GM10266 (cell line): ENCODE measurements around the gene HS6ST3.

Source experiments
- DNase-seq: peaks from one replicate; pipeline ENCODE4 v3.0.0; 2012; ENCODE audit errors: extremely low spot score
- CTCF ChIP-seq: IDR thresholded peaks from 2 replicates; pipeline ENCODE4 v1.5.1; 2012; ENCODE audit warnings: mild to moderate bottlenecking, low read depth; ENCODE audit not compliant: control insufficient read depth, insufficient read depth; ENCODE audit errors: missing control alignments

HS6ST3 gene

GRCh38 chr13:96810104-96810503 is 720.2 kb downstream of the HS6ST3 start:
- no peak for DNase-seq
- no peak for TF ChIP-seq CTCF

GRCh38 chr13:96811049-96811448 is 721.1 kb downstream of the HS6ST3 start:
- DNase-seq, result no peak
- TF ChIP-seq CTCF, result no peak

- TF ChIP-seq CTCF, result no peak
These were observed 726.4 kb downstream of the HS6ST3 start for GRCh38 chr13:96816261-96816660.

GRCh38 chr13:96816874-96817273 is 727.0 kb downstream of the HS6ST3 start:
- DNase-seq, result no peak
- no peak for TF ChIP-seq CTCF

More at GRCh38 chr13:96816261-96816660, 726.4 kb downstream of the HS6ST3 start:
- no peak for DNase-seq

GRCh38 chr13:96817336-96817941 is 727.5 kb downstream of the HS6ST3 start:
- DNase-seq, result no peak
- peak; percentile 24 for TF ChIP-seq CTCF

- no peak for DNase-seq
- no peak for TF ChIP-seq CTCF
These were observed 729.5 kb downstream of the HS6ST3 start for GRCh38 chr13:96819375-96819774.

GRCh38 chr13:96821381-96821780 is 731.5 kb downstream of the HS6ST3 start:
- DNase-seq, result no peak
- TF ChIP-seq CTCF, result no peak
